Astrocyte of the cerebellum (primary cell): ENCODE results near the gene PEDS1.
A peak's percentile ranks its signal among the peaks of the same experiment; 100 is the strongest.
"Not testable (repeated sequence)": the region's sequence is repeated elsewhere in the genome, so short reads cannot be mapped to it uniquely, and the experiment has no call there.

Source experiments
- DNase-seq: peaks from one replicate; pipeline ENCODE4 v3.0.0-alpha.2; 2011; ENCODE audit warnings: low read depth
- H3K4me3 ChIP-seq: 2 replicates; pipeline ENCODE4 v1.5.1; 2011; ENCODE audit warnings: mild to moderate bottlenecking, low read depth, low read length, moderate library complexity
- in situ Hi-C: cut with HindIII; loops from 2 replicates; pipeline ENCODE4 v1.10.0; 2017; ENCODE audit warnings: low sequenced_read_pairs
- TF ChIP-seq, protein P1 (sequence below): IDR thresholded peaks from 2 replicates; pipeline ENCODE4 v1.5.1; 2012; ENCODE audit warnings: low read length, low read depth, moderate library complexity, mild to moderate bottlenecking; ENCODE audit errors: missing control alignments

PEDS1 gene

DNA sequence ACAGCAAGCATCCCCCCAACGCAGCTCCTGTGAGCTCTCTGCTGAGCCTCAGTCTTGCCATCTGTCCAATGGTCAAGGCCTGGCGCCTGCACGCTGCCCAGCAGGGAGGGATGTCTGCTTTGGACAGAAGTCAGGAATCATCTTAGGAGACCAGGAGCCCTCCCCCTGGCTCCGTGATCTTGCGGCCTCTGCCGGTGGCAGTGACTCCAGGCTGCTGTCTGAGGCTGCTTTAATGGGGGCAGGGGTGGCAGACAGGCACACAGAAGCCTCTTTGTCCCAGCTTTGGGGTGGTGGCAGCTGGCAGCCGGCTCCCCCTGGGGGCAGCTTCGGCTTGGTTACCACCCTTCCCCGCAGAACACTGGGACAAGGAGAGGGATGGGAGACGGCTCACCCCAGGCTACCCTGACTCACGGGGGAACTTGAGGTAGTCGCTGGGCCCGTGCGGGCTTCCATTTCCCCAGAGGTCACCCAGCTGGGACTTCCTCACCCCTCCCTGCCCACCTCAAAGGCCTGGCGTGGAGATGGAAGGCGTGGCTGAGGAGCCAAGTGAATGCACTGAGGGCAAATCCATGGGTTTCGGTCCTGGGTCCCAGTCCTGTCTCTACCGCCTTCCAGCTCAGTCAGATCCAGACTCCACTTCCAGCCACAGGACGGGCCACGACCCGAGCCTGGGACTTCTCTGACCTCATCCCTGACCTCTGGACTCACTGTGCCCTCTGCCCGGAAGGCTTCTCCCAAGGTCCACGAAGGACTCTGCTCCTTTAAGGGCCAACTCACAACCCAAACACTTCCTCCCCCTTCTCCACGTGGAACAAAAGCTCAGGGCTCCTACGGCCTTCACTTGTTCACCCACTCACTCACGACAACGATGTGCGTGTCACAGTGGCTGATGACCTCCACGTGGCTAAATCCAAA, 14.8 kb downstream of the PEDS1 start:
- in situ Hi-C loops: no loop called here
- TF ChIP-seq, protein P1, sequence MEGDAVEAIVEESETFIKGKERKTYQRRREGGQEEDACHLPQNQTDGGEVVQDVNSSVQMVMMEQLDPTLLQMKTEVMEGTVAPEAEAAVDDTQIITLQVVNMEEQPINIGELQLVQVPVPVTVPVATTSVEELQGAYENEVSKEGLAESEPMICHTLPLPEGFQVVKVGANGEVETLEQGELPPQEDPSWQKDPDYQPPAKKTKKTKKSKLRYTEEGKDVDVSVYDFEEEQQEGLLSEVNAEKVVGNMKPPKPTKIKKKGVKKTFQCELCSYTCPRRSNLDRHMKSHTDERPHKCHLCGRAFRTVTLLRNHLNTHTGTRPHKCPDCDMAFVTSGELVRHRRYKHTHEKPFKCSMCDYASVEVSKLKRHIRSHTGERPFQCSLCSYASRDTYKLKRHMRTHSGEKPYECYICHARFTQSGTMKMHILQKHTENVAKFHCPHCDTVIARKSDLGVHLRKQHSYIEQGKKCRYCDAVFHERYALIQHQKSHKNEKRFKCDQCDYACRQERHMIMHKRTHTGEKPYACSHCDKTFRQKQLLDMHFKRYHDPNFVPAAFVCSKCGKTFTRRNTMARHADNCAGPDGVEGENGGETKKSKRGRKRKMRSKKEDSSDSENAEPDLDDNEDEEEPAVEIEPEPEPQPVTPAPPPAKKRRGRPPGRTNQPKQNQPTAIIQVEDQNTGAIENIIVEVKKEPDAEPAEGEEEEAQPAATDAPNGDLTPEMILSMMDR: peak; percentile 21
- no peak for DNase-seq
- no peak overlapping the region for H3K4me3 ChIP-seq

DNA sequence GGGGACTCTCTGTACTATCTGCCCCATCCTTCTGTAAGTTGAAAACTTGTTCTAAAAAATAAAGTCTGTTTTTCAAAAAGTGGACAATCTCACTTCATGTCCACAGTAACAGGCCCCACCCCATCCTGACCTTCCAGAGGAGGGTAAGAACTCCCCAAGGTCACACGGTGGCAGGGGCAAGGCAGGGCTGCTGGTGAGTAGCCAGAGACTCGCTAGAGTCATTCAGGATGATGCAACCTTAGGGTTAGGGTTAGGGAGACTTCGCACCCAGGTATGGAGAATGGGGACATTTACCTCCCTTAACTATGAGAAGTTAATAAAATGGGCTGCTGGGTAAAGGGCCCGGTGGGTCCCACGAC, 15.4 kb downstream of the PEDS1 start:
- no peak for DNase-seq
- H3K4me3 ChIP-seq: no peak overlapping the region
- TF ChIP-seq, protein P1: no peak

DNA sequence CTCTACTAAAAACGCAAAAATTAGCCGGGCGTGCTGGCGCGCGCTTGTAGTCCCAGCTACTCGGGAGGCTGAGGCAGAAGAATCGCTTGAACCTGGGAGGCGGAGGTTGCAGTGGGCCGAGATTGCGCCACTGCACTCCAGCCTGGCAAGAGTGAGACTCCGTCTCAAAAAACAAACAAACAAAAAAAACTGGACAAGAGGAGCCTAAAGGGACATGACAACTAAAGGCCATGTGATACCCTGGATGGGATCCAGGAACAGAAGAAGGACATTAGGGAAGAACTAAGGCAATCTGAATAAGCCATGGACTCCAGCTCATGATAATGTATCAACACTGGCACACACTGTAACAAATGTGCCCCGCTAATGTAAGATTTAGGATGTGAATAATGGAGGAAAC, 15.8 kb downstream of the PEDS1 start:
- in situ Hi-C loops, H3K4me3 ChIP-seq, DNase-seq: not testable (repeated sequence)

More for the DNA sequence above, 15.4 kb downstream of the PEDS1 start:
- in situ Hi-C loops: no loop called here

DNA sequence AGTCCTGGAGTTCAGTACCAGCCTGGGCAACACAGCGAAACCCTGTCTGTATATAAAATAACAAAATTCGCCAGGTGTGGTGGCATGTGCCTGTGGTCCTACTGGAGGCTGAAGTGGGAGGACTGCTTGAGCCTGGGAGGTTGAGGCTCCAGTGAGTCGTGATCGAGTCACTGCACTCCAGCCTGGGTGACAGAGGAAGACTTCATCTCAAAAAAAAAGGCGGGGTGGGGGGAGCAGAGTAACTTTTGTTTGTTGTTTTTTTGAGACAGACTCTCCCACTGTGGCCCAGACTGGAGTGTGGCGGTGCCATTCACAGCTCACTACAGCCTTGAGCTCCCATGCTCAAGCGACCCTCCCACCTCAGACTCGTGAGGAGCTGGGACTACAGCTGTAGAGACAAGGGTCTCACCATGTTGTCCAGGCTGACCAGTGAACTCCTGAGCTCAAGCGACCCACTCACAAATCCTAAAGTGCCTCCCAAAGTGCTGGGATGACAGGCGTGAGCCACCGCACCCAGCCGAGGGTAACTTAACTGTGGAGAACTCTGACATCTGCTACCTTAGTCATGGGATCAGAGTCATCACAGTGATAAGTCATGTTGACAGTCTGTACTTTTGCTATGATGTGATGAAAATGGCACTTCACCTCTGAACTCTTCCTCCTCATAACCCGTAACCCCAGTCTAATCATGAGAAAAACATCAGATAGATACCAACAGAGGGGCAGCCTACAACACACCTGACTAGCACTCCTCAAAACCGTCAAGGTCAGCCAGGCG, 16.5 kb downstream of the PEDS1 start:
- DNase-seq: no peak
- in situ Hi-C loops: no loop called here
- TF ChIP-seq, protein P1: no peak
- no peak overlapping the region for H3K4me3 ChIP-seq

DNA sequence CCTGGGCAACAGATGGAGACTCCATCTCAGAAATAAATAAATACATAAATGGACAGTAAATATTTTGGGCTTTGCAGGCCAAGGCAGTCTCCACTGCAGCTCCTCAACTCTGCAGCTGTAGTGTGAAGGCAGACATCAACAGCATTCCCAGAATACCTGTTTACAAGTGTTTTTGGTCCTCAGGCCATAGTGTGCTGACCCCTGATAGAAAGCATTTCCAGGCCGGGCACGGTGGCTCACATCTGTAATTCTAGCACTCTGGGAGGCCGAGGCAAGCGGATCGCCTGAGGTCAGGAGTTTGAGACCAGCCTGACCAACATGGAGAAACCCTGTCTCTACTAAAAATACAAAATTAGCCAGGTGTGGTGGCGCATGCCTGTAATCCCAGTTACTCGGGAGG, 18.4 kb downstream of the PEDS1 start:
- in situ Hi-C loops, H3K4me3 ChIP-seq: not testable (repeated sequence)

DNA sequence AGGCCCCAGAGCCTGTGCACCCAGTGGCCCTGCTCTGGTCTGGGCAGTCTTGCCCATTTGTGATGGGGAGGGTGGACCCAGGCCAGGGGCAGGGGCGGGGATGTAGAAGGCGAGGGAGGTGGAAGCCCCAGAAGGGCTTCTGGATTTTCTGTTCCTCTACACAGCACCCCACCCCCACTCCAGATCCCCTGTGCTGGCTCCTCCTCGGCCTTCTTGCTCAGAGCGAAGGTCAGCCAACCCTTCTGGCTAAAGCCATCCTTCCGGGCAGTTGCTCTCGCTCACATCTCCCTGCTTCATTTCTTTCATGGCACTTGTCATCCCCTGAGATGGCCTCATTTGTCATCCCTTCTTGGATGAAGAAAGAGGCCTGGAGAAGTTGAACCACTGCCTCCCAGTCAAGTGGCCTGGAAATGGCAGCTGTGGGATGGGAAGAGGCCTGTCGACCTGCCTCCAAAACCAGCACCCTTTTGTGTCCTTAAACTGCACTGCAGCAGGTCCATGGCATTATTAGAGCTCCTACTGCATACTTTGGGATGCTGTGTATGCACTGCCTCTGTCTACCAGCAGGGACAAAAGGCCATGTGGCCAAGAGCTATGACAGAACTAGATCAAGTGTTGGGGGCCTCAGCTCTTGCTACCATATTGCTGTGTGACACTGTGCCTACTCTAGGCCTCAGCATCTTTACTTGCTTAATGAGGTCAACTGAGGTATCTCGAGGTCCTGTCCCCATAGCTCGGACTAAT, 19.9 kb downstream of the PEDS1 start:
- DNase-seq: no peak
- in situ Hi-C loops: no loop called here
- no peak overlapping the region for H3K4me3 ChIP-seq
- TF ChIP-seq, protein P1: peak; percentile 21

More for the DNA sequence above, 18.4 kb downstream of the PEDS1 start:
- DNase-seq: not testable (repeated sequence)

DNA sequence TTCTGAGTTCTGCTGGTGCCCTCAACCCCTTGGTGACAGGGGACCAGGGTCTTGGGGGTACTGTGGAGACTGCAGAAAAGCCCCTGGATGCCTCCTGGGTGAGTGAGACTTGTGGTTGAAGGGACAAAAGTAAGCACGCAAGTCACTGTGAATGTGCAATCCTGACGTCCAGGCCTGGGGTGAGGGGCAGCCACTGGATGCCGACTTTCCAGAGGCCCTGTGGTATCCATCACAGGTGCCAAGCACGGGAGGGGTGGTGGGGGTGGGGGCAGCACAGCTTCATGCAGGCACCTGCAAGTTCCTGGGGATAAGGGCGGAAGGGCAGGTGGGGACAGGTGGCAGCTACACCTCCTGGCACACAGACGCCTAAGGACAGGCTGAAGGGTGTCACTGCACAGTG, 20.5 kb downstream of the PEDS1 start:
- in situ Hi-C loops: no loop called here
- H3K4me3 ChIP-seq: no peak overlapping the region
- TF ChIP-seq, protein P1: no peak
- DNase-seq: no peak
